ENCODE data around the gene GSG1L.

DNA sequence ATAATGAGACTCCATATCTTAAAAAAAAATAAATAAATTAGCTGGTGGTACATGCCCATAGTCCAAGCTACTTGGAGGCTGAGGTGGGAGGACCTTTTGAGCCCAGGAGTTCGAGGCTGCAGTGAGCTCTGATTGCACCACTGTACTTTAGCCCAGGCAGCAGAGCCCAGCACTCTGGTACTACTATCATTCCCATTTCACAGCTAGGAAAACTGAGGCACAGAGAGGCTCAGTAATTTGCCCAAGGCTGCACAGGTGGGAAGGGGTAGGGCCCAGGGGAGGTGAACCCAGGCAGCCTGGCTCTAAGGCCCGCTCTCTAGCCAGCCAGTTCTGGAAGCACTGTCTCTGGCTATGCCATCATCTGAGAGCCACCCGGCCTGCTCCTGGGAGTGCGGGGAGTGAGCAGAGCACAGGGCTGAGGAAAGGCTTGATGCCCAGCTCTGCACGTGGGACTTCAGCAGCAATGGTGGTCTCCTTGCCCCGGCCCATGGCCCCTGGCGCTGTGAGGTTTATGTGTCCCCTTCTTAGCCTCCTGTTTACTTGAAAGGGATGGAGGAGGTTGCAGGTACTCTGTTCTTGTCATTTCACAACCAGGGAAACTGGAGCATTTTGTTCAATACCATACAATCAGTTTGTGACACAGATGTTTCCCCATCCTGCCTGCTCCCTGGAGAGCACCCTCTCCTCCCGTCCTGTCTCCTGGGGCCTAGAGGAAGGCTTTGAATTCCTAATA lies 291.3 kb downstream of the GSG1L start:
- TF ChIP-seq ATF3 (IDR thresholded peaks at IDR 0.05) (no peak), REST (IDR thresholded peaks at IDR 0.05) (no peak), EGR1 (IDR thresholded peaks at IDR 0.05; ENCODE audit: low read depth in 2 of 2) (no peak), YY1 (IDR thresholded peaks at IDR 0.05) (no peak), TAF1 (conservative IDR thresholded peaks at IDR 0.05) (no peak), SP1 (IDR thresholded peaks at IDR 0.05) (no peak)
- TF ChIP-seq, protein P1, sequence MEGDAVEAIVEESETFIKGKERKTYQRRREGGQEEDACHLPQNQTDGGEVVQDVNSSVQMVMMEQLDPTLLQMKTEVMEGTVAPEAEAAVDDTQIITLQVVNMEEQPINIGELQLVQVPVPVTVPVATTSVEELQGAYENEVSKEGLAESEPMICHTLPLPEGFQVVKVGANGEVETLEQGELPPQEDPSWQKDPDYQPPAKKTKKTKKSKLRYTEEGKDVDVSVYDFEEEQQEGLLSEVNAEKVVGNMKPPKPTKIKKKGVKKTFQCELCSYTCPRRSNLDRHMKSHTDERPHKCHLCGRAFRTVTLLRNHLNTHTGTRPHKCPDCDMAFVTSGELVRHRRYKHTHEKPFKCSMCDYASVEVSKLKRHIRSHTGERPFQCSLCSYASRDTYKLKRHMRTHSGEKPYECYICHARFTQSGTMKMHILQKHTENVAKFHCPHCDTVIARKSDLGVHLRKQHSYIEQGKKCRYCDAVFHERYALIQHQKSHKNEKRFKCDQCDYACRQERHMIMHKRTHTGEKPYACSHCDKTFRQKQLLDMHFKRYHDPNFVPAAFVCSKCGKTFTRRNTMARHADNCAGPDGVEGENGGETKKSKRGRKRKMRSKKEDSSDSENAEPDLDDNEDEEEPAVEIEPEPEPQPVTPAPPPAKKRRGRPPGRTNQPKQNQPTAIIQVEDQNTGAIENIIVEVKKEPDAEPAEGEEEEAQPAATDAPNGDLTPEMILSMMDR (IDR thresholded peaks at IDR 0.05; ENCODE audit: low read depth, low read length, missing input control) = no peak
- TF ChIP-seq, protein P2, sequence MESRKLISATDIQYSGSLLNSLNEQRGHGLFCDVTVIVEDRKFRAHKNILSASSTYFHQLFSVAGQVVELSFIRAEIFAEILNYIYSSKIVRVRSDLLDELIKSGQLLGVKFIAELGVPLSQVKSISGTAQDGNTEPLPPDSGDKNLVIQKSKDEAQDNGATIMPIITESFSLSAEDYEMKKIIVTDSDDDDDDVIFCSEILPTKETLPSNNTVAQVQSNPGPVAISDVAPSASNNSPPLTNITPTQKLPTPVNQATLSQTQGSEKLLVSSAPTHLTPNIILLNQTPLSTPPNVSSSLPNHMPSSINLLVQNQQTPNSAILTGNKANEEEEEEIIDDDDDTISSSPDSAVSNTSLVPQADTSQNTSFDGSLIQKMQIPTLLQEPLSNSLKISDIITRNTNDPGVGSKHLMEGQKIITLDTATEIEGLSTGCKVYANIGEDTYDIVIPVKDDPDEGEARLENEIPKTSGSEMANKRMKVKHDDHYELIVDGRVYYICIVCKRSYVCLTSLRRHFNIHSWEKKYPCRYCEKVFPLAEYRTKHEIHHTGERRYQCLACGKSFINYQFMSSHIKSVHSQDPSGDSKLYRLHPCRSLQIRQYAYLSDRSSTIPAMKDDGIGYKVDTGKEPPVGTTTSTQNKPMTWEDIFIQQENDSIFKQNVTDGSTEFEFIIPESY (IDR thresholded peaks at IDR 0.05) = no peak
